ENCODE data around the gene KCNB1.

DNA sequence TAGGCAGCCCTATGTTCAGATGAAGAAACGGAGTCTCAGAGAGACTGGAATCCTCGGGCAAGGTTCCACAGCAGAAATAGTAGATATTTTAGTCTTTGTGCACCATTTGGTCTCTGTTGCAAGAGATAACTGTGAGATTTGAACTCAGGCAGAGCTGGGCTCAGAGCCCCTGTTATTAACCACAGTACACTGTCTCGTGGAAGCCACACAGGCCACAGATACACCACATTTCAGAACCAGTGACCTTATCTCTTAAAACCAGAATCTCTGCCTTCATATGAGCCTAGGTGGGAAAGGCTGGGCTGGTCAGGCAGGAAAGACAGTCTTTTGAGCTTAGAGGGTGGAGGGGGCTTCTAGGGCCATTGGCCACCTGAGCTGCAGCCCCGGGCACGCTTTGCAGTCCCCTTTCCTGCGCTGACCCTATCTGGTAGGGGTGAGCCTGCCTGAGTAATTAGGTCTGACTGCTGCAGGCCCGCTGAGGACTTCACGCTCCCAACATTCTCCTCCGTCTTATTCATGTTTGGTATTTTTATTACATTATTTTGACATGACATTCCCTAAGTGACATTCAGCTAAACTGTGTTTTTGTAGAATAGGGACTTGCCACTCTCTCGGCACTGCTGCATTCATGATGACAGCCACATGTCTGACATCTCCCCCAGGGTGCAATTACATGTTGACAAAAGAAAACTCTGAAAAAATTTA lies 71.1 kb downstream of the KCNB1 start:
- TF ChIP-seq CTCF (IDR thresholded peaks at IDR 0.05; ENCODE audit: insufficient read depth, low read length) (no peak), REST (IDR thresholded peaks at IDR 0.05; ENCODE audit: insufficient replicate concordance, low read depth) (no peak), GABPA (IDR thresholded peaks at IDR 0.05; ENCODE audit: low read depth) (no peak)

Measured in HL-60 (cell line).